Mesenchymal stem cell (in vitro differentiated cells and primary cell): Measurements from ENCODE around the gene BFSP2.

Experiments
- DNase-seq: peaks from one replicate; pipeline ENCODE4 v3.0.0-alpha.2; 2013
- H2AFZ ChIP-seq: one replicate; pipeline ENCODE4 v1.6.1; 2013; ENCODE audit warnings: low read depth, mild to moderate bottlenecking, control low read depth, inconsistent platforms, low read length, moderate library complexity
- H2AK5ac ChIP-seq: 2 replicates; pipeline ENCODE4 v1.6.1; 2013; ENCODE audit warnings: low read length, moderate library complexity, mild to moderate bottlenecking, inconsistent platforms; ENCODE audit not compliant: severe bottlenecking
- H2BK120ac ChIP-seq: one replicate; pipeline ENCODE4 v1.6.1; 2013; ENCODE audit warnings: low read depth, mild to moderate bottlenecking, inconsistent platforms, low read length, moderate library complexity
- H2BK12ac ChIP-seq, 2 experiments: one replicate each; pipeline ENCODE4 v1.6.1; 2013; ENCODE audit warnings: inconsistent platforms in 2 of 2, low read length in 2 of 2, mild to moderate bottlenecking in 2 of 2, moderate library complexity in 2 of 2, control low read depth in 1 of 2
- H2BK15ac ChIP-seq: one replicate; pipeline ENCODE4 v1.6.1; 2013; ENCODE audit warnings: mild to moderate bottlenecking, low read depth, inconsistent platforms; ENCODE audit not compliant: poor library complexity, severe bottlenecking
- H2BK5ac ChIP-seq: 2 replicates; pipeline ENCODE4 v1.6.1; 2013; ENCODE audit warnings: low read depth, mild to moderate bottlenecking, low read length, control low read depth, inconsistent platforms; ENCODE audit not compliant: poor library complexity, severe bottlenecking
- H3K14ac ChIP-seq, 2 experiments: one replicate each; pipeline ENCODE4 v1.6.1; 2013; ENCODE audit warnings: inconsistent platforms in 2 of 2, low read length in 2 of 2, control low read depth in 1 of 2, mild to moderate bottlenecking in 1 of 2, moderate library complexity in 1 of 2
- H3K18ac ChIP-seq, 2 experiments: one replicate each; pipeline ENCODE4 v1.6.1; 2013; ENCODE audit warnings: inconsistent platforms in 2 of 2, low read length in 2 of 2, control low read depth in 1 of 2, low read depth in 1 of 2, mild to moderate bottlenecking in 1 of 2
- H3K23ac ChIP-seq, 2 experiments: one replicate each; pipeline ENCODE4 v1.6.1; 2013; ENCODE audit warnings: inconsistent platforms in 2 of 2, low read length in 2 of 2, mild to moderate bottlenecking in 2 of 2, moderate library complexity in 2 of 2, control low read depth in 1 of 2
- H3K27ac ChIP-seq: 2 replicates; pipeline ENCODE4 v1.5.1; 2013; ENCODE audit warnings: mild to moderate bottlenecking, moderate library complexity, low read length, control low read depth, inconsistent platforms; ENCODE audit not compliant: poor library complexity, severe bottlenecking
- H3K27me3 ChIP-seq, 2 experiments: 2 replicates each; pipeline versions ENCODE4 v1.6.1 to v1.7.0; 2013; ENCODE audit warnings: low read length in 2 of 2, mild to moderate bottlenecking in 2 of 2, moderate library complexity in 2 of 2, control low read depth in 1 of 2, inconsistent platforms in 1 of 2; ENCODE audit not compliant: control insufficient read depth in 1 of 2, insufficient read depth in 1 of 2
- H3K36me3 ChIP-seq, 2 experiments: 2 replicates each; pipeline versions ENCODE4 v1.6.1 to v1.7.0; 2013; ENCODE audit warnings: low read length in 2 of 2, control low read depth in 1 of 2, inconsistent platforms in 1 of 2, low read depth in 1 of 2, mild to moderate bottlenecking in 1 of 2; ENCODE audit not compliant: insufficient read depth in 2 of 2, control insufficient read depth in 1 of 2
- H3K4ac ChIP-seq, 2 experiments: one replicate each; pipeline ENCODE4 v1.6.1; 2013; ENCODE audit warnings: inconsistent platforms in 2 of 2, low read length in 2 of 2, mild to moderate bottlenecking in 2 of 2, moderate library complexity in 2 of 2, control low read depth in 1 of 2, low read depth in 1 of 2
- H3K4me1 ChIP-seq: 2 replicates; pipeline ENCODE4 v1.6.1; 2013; ENCODE audit warnings: low read depth, low read length, control low read depth; ENCODE audit not compliant: control insufficient read depth, insufficient read depth
- H3K4me2 ChIP-seq: 2 replicates; pipeline ENCODE4 v1.6.1; 2013; ENCODE audit warnings: low read length, mild to moderate bottlenecking, inconsistent platforms; ENCODE audit not compliant: poor library complexity, severe bottlenecking
- H3K4me3 ChIP-seq, 2 experiments: 2 replicates each; pipeline versions ENCODE4 v1.5.1 to v1.7.0; 2013; ENCODE audit warnings: low read length in 2 of 2, mild to moderate bottlenecking in 2 of 2, control low read depth in 1 of 2, low read depth in 1 of 2; ENCODE audit not compliant: insufficient read depth in 1 of 2
- H3K79me1 ChIP-seq: replicated peaks from 2 replicates; pipeline ENCODE4 v1.6.1; 2013; ENCODE audit warnings: mild to moderate bottlenecking, control low read depth, low read length, inconsistent platforms; ENCODE audit not compliant: poor library complexity, severe bottlenecking
- H3K9ac ChIP-seq: 2 replicates; pipeline ENCODE4 v1.7.0; 2013; ENCODE audit warnings: mild to moderate bottlenecking, low read length, moderate library complexity
- H3K9me3 ChIP-seq: 2 replicates; pipeline ENCODE4 v1.7.0; 2013; ENCODE audit warnings: mild to moderate bottlenecking, low read length; ENCODE audit not compliant: control insufficient read depth
- H4K8ac ChIP-seq: one replicate; pipeline ENCODE4 v1.6.1; 2013; ENCODE audit warnings: inconsistent platforms, mild to moderate bottlenecking, low read length, moderate library complexity
- H4K91ac ChIP-seq: one replicate; pipeline ENCODE4 v1.6.1; 2013; ENCODE audit warnings: mild to moderate bottlenecking, low read length, inconsistent platforms
- WGBS: methylation state at CpG from one replicate; pipeline ENCODE4 v1.1.7; 2013; ENCODE audit warnings: mixed read lengths; 5-methylcytosine and 5-hydroxymethylcytosine counted together

Gene BFSP2

GRCh38 chr3:133425898-133426297, 26.0 kb downstream of the BFSP2 start:
- Histone ChIP-seq H2AK5ac (no peak overlapping the region), H3K36me3 (no peaks in the 10 kb centered on the region), H2BK5ac (no peak overlapping the region), H3K18ac (no peak overlapping the region), H2AFZ (no peak overlapping the region), H4K91ac (no peak overlapping the region), H2BK15ac (no peak overlapping the region), H3K27ac (no peak overlapping the region), H3K9me3 (no peaks in the 10 kb centered on the region), H3K4ac (no peak overlapping the region), H3K14ac (no peak overlapping the region), H3K23ac (no peak overlapping the region), H2BK120ac (no peak overlapping the region), H3K79me1 (no peaks in the 10 kb centered on the region), H3K4me3 (no peak overlapping the region), H3K4me2 (no peak overlapping the region), H3K27me3 (peaks cover 12 to 25% of the 10 kb centered on the region in 2 experiments), H2BK12ac (no peak overlapping the region), H3K9ac (no peak overlapping the region), H3K4me1 (peaks cover 1% of the 10 kb centered on the region), H4K8ac (no peak overlapping the region)
- DNase-seq: no peak
- WGBS: 88% methylated on average over 3 of the region's 3 CpGs

GRCh38 chr3:133426721-133427120, 26.9 kb downstream of the BFSP2 start:
- Histone ChIP-seq H3K79me1 (no peaks in the 10 kb centered on the region), H3K4ac (no peak overlapping the region), H3K9ac (no peak overlapping the region), H3K14ac (no peak overlapping the region), H3K27ac (no peak overlapping the region), H3K23ac (no peak overlapping the region), H2AK5ac (no peak overlapping the region), H3K4me1 (peaks cover 1% of the 10 kb centered on the region), H2BK12ac (no peak overlapping the region), H2BK5ac (no peak overlapping the region), H2BK15ac (no peak overlapping the region), H2AFZ (no peak overlapping the region), H2BK120ac (no peak overlapping the region), H3K4me2 (no peak overlapping the region), H3K4me3 (no peak overlapping the region), H3K9me3 (no peaks in the 10 kb centered on the region), H4K91ac (no peak overlapping the region), H4K8ac (no peak overlapping the region), H3K18ac (no peak overlapping the region), H3K36me3 (no peaks in the 10 kb centered on the region), H3K27me3 (peaks cover 12 to 25% of the 10 kb centered on the region in 2 experiments)
- 94% methylated on average over 2 of the region's 2 CpGs for WGBS
- peak; percentile 34 for DNase-seq

- H3K23ac ChIP-seq: no peak overlapping the region
- H2BK120ac ChIP-seq: no peak overlapping the region
- H2BK5ac ChIP-seq: no peak overlapping the region
- H3K9me3 ChIP-seq: no peaks in the 10 kb centered on the region
- peaks cover 0 to 16% of the 10 kb centered on the region in 2 experiments for H3K27me3 ChIP-seq
- H3K9ac ChIP-seq: no peak overlapping the region
- no peak overlapping the region for H3K4me3 ChIP-seq
- H3K18ac ChIP-seq: no peak overlapping the region
- H3K4ac ChIP-seq: no peak overlapping the region
- H3K27ac ChIP-seq: no peak overlapping the region
- no peak overlapping the region for H4K91ac ChIP-seq
- no peak overlapping the region for H3K14ac ChIP-seq
- H2AK5ac ChIP-seq: no peak overlapping the region
- DNase-seq: no peak
- H3K4me2 ChIP-seq: no peak overlapping the region
- no peak overlapping the region for H4K8ac ChIP-seq
- no peaks in the 10 kb centered on the region for H3K4me1 ChIP-seq
- H3K36me3 ChIP-seq: no peaks in the 10 kb centered on the region
- no peak overlapping the region for H2AFZ ChIP-seq
- no peaks in the 10 kb centered on the region for H3K79me1 ChIP-seq
- H2BK15ac ChIP-seq: no peak overlapping the region
- H2BK12ac ChIP-seq: no peak overlapping the region
- 80% methylated on average over 11 of the region's 12 CpGs for WGBS
These were observed 28.7 kb downstream of the BFSP2 start for GRCh38 chr3:133428552-133428951.

- no peak overlapping the region for H3K14ac ChIP-seq
- no peak overlapping the region for H2AK5ac ChIP-seq
- H2AFZ ChIP-seq: no peak overlapping the region
- no peak overlapping the region for H3K18ac ChIP-seq
- no peak overlapping the region for H3K27ac ChIP-seq
- no peaks in the 10 kb centered on the region for H3K9me3 ChIP-seq
- no peak overlapping the region for H3K9ac ChIP-seq
- no peak overlapping the region for H3K4me3 ChIP-seq
- H3K23ac ChIP-seq: no peak overlapping the region
- H2BK12ac ChIP-seq: no peak overlapping the region
- H3K4ac ChIP-seq: no peak overlapping the region
- H3K79me1 ChIP-seq: no peaks in the 10 kb centered on the region
- peaks cover 0 to 16% of the 10 kb centered on the region in 2 experiments for H3K27me3 ChIP-seq
- DNase-seq: no peak
- H3K36me3 ChIP-seq: no peaks in the 10 kb centered on the region
- H2BK5ac ChIP-seq: no peak overlapping the region
- no peak overlapping the region for H2BK15ac ChIP-seq
- H4K8ac ChIP-seq: no peak overlapping the region
- no peak overlapping the region for H3K4me2 ChIP-seq
- no peak overlapping the region for H2BK120ac ChIP-seq
- no peak overlapping the region for H4K91ac ChIP-seq
- H3K4me1 ChIP-seq: no peaks in the 10 kb centered on the region
These were observed 29.2 kb downstream of the BFSP2 start for GRCh38 chr3:133429063-133429462.
